ENCODE results near the gene DDR2.

Gene DDR2

DNA sequence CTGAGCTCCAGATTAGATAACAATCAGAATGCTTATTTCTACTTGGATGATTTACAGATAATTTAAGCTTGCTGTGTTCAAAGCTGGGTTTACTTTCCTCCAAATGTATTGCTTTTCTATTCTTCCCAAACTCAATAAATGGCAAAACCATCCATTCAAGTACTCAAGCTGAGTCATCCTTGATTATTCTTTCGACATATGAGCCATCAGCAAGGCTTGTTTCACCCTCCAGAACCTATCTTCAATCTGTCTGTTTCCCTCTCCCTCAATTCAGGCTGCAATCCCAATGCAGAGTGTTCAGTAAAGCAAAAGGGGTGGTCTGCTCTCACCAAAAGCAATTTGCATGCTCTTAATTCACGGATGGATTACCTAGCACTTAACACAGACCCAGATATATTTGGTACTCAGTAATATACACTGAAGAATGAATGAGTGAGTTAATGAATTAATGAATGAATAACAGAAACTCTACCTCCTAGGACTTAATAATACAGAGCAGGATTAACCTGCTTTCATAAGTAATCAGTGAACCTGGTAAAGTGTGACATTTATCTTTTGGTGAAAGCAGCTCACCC is 41.9 kb downstream of the DDR2 start:
- DNase-seq, result no peak

DNA sequence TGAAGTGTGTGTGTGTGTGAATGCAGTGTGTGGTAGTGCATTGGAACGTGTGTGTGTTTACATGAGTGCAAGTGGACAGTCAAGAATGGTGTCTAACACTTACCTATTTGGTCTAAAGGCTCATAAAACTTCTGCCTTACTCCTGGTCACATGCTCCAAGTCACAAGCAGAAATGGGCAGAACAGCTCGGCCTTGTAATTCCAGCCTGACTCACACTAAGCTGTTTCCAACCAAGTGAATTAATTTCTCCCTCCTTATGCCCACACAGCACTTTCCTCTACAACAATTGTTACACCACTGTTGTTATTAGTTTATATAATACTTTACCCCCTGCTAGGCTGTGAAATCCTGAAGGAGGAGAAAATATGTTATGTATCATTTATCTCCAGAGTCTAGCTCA is 43.8 kb downstream of the DDR2 start:
- DNase-seq, result no peak

GRCh38 chr1:162676750-162677149 is 44.5 kb downstream of the DDR2 start:
- DNase-seq, result no peak

- DNase-seq, result no peak
Observed at GRCh38 chr1:162677607-162678371, 45.5 kb downstream of the DDR2 start.

GRCh38 chr1:162678439-162678838 is 46.2 kb downstream of the DDR2 start:
- DNase-seq, result no peak

GRCh38 chr1:162679298-162679697 is 47.0 kb downstream of the DDR2 start:
- DNase-seq, result no peak

DNA sequence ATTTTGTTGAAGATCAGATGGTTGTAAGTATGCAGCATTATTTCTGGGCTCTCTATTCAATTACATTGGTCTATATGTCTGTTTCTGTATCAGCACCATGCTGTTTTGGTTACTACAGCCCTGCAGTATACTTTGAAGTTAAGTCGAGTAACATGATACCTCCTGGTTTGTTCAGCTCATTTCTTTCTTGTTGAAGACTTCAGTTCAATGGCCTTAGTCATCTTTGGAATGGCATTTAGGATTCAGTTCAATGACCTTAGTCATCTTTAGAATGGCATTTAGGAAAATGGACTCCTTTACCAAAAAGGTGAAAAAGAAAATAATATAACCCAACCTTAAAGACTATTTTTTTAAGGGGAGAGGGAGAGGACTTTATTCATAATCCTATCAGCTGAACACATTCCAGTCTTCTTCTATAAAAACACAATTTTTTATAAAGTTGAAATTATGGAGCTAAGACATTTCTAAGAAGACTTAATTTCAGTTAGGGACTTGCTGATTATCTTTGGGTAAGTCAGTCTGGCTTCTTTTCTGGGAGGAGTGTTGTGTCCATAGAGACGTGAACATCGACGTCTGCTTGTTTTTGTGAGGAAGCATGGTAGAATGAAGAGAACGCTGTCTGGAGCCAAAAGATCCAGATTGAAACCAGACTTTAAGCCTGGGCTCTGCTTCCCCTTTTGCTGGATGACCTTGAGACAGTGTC is 48.3 kb downstream of the DDR2 start:
- no peak for DNase-seq

DNA sequence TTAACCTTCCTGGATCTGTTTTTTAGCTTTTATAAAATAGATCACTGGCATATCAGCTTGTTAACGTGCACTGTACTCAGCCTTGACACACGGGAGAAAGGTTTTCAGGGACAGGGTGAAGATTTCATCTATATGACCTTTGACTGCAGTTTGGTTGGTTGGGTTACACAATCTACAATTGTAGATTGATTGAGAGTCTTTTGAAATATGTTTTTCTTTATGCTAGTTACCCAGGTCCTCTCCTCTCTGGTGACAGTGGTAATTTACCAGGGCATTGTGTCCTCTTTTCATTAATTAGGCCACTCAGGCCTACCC is 48.8 kb downstream of the DDR2 start:
- DNase-seq, result no peak

DNA sequence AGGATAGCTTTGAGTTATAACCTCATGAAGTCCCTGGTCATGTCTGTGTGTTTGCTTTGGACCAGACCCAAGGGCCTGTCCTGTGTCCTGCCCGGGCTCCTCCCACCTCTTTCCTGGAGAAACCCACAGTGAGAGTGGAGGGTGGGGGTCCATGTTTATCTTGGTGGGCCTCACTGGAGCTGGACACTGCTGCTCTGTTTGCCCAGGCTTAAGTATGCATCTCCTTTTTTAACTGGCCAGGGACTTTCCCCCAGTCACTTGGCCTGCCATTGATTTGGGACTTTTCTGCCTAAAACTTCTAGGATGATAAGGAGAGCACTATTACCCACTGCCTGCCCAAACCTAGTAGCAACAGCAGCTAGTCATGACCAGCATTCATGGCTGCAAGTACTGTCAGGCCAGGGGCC is 49.8 kb downstream of the DDR2 start:
- no peak for DNase-seq

DNA sequence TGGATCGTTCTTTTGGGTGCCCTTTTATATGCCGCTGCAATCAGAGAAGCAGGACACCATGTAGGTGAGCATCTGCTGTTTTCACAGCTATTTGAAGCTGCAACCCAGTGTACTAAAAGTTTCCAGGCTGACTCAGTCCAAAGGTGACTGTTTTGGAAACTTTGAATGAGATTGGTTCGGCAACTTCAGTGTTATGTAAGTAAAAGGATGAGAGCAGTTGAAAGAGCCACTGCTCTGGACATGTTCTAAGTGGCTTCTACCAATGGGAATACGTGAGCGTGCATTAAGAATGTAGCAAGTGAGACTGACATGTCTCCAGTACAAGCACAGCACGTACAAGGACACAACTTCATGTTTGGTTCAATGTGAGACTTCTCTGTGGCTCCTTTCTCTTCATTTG is 55.6 kb downstream of the DDR2 start:
- no peak for DNase-seq

GRCh38 chr1:162688521-162688920 is 56.3 kb downstream of the DDR2 start:
- DNase-seq, result no peak

GRCh38 chr1:162688931-162689330 is 56.7 kb downstream of the DDR2 start:
- DNase-seq, result no peak

GRCh38 chr1:162689745-162690671 is 57.7 kb downstream of the DDR2 start:
- no peak for DNase-seq

GRCh38 chr1:162690672-162691434 is 58.6 kb downstream of the DDR2 start:
- no peak for DNase-seq

DNA sequence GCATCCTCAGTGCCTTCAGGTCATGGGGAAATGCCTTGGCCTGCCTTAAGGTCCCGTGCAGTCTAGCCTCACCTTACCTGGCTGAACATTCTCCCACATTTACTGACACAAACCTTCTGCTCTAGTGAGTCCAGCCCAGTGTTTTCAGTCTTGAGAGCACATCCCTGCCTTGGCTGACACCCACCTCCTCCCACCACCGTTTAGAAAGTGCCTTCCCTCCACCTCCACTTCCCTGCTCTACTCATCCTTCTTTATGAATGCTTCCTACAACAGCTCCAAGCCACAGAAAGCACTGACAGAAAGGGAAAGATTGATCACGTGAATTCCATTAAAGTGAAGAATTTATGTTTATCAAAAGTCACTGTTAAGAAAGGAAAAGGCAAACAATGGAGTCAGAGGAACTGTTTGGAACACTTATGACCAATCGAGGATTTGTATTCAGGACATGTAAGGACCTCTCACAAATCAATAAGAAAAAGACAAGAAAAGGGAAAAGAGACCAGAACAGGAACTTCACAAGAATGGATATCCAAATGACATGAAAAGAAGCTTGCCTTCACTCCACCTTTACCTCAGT is 59.8 kb downstream of the DDR2 start:
- DNase-seq, result no peak

GRCh38 chr1:162694911-162695310 is 62.6 kb downstream of the DDR2 start:
- no peak for DNase-seq

DNA sequence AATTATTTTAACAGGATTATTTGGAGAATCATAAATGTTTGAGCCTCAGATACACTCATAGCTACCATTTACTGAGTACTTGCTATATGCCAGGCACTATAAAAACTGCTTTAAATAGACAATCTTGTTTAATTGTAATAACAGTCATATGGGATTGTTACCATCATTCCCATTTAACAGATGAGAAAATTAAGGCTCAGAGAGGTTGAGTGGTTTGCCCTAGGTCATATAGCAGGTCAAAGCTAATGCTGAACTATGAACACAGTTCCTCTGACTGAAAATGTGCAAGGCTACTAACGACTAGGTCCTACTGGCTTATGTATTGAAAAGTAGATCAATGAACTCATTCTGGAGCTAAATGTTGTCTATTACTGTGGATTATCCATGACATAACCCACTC is 63.4 kb downstream of the DDR2 start:
- no peak for DNase-seq

- no peak for DNase-seq
Observed at GRCh38 chr1:162696286-162696862, 64.1 kb downstream of the DDR2 start.

DNA sequence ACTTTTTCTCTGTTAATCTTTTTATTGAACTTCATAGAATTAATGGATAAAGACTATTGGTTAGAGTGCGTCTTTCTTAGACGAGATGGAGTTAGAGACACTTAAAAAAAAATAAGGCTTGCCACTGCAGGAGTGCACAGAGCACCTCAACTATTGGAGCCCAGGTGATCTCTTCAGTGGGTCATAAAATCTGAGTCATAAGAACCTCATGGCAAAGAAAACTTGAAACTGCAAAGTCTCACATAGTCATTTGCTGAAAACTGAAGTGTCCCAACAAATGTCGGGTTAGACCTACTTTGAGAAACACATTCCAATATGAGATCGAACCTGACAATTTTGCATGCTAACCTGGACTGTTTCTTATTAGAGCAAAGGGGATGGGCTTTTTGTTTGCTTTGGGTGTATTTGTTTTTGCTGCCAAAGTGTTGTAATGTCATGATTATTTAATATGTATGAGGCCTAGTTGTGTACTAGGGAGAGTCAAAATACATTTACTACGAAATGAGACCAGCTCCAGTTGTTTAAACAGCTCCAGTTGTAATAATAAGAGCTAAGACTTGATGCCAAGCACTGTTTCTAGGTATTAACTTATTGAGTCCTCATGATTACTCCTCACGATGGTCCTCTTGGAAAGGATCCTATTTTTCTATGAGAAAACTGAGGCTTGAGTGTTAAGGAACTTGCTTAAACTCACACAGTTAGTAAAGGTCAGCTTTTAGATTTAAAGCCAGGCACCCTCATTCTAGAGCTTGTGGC is 65.1 kb downstream of the DDR2 start:
- DNase-seq, result no peak

DNA sequence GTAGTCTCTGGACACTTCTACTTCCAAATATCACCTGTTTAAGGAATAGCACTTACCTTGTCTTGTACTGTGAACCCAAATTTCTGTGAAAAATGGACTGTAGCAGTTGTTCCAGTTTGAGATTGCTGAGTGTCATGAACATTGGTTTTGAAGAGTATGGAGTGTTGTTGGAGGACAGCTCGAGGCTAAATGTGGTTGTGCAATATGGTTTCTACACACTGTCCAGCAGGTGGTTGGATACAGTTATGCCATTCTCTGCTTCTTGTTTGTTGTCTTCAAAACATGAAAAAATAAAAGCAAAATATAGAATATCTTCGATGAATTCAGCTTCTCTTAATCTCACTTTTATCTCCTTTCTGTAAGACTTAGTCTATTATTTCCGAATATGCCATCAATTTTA is 67.1 kb downstream of the DDR2 start:
- no peak for DNase-seq

DNA sequence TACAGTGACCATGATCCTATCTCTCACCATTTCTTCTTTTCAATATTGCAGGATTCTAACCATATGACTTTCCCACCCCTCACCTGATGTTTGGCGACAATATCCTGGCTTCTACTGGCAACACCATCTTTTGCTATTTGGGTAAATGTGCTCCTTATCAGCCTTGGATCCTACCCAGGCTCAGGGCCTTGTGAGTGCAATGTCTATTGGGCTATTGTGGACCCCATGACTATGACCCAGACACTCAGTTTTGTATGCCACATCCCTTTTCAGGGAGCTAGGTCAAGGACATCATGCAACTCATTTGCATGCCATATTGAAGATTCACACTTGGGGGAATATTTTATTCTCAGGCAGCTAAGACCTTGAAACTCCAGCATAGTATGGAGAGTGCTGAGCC is 67.9 kb downstream of the DDR2 start:
- no peak for DNase-seq

Measured in CD4-positive, alpha-beta T cell treated with Interleukin-17A for 1 hour (primary cell).